COLO668 (cell line): ENCODE data around the gene TAF11L8.
"Not testable (repeated sequence)": the region's sequence is repeated elsewhere in the genome, so short reads cannot be mapped to it uniquely, and the experiment has no call there.

ENCODE experiments used
- DNase-seq: peaks from one replicate; lab custom pipeline; 2025; ENCODE audit not compliant: unreplicated experiment; lab: John Stamatoyannopoulos, UW

Gene TAF11L8

GRCh38 chr5:17590860-17591259, at the start of gene TAF11L8:
Gene TAF11L8 (minus strand): TSS chr5:17590960.
- not testable (repeated sequence) for DNase-seq

- no peak for DNase-seq
Measured at GRCh38 chr5:17634160-17634559, 43.4 kb upstream of the TAF11L8 start, which contains the start of gene TAF11L14. Gene TAF11L14 (plus strand): TSS chr5:17634460.

DNA sequence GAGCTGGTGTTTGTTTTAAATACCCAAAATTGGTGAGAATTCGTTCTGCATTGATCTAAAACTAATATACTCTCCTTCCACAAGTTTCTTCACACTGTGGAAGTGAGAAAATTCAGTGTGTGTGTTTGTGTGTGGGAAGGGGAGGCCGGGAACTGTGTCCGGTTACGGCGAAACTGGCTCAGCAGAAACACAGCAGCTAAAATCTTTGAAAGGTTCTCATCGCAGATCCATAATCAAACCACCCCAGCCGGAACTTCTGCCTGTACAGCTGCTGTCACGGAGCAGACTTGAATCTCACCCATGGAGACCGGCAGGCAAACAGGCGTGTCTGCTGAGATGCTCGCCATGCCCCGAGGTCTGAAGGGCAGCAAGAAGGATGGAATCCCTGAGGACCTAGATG, 41.0 kb upstream of the TAF11L8 start, which contains the start of gene TAF11L13:
Gene TAF11L13 (plus strand): TSS at position 301 of the 400 bp plus-strand sequence.
- not testable (repeated sequence) for DNase-seq

- no peak for DNase-seq
Measured at GRCh38 chr5:17625686-17626085, 34.9 kb upstream of the TAF11L8 start.

- no peak for DNase-seq
Measured at GRCh38 chr5:17620627-17621026, 29.9 kb upstream of the TAF11L8 start.

- no peak for DNase-seq
Measured at GRCh38 chr5:17619354-17619753, 28.6 kb upstream of the TAF11L8 start.

DNA sequence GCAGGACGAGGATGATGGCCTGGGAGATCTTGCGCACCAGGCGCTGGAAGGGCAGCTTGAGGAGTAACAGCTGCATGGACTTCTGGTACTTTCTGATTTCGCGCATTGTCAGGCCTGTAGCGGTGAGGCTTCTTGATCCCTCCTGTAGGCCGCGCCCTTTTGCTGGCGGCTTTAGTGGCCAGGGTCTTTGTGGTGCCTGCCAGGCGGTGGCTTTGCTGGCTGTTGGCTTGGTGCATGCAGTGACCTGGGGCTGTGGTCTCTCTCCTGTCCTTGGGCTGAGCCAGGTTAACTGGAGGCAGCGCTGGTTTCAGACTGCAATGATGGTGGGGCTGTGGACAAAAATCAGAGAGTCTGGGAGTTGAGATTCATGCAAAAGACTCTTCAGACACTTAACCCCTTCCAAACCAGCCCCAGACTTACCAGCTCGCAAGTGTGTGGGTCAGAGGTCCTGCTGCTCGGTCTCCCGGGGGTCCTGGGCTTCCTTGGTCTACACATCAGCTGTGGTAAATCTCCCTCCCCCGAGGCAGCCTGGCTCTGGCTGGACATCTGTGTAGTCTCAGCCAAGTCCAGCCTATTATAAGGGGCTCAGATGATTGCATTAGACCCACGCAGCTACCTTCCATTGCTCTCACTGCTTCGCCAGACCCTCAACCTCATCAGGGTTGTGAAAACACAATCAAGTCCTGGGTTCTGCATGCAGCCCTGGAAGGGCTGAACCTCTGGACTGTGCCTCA, 24.3 kb upstream of the TAF11L8 start:
- DNase-seq: no peak

- DNase-seq: not testable (repeated sequence)
Measured at GRCh38 chr5:17610092-17610491, 19.3 kb upstream of the TAF11L8 start, which contains the start of gene TAF11L12. Gene TAF11L12 (plus strand): TSS chr5:17610392.

- not testable (repeated sequence) for DNase-seq
Measured at GRCh38 chr5:17607461-17607860, 16.7 kb upstream of the TAF11L8 start.

DNA sequence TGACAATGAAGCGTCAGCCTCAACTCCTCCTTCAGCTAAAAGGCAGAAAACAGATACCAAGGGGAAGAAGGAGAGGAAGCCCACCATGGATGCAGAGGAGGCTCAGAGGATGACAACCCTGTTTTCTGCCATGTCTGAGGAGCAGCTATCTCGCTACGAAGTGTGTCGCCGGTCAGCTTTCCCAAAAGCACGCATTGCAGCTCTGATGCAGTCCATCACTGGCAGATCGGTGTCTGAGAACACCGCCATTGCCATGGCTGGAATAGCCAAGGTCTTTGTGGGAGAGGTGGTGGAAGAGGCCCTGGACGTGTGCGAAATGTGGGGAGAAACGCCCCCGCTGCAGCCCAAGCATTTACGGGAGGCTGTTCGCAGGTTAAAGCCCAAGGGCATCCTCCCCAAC, 14.2 kb upstream of the TAF11L8 start:
- DNase-seq: no peak

- DNase-seq: not testable (repeated sequence)
Measured at GRCh38 chr5:17603880-17604279, 13.1 kb upstream of the TAF11L8 start, which contains the start of gene TAF11L11. Gene TAF11L11 (plus strand): TSS chr5:17604183.

GRCh38 chr5:17597728-17598127, 7.0 kb upstream of the TAF11L8 start, which contains the start of gene TAF11L10:
Gene TAF11L10 (minus strand): TSS chr5:17597828.
- not testable (repeated sequence) for DNase-seq

DNA sequence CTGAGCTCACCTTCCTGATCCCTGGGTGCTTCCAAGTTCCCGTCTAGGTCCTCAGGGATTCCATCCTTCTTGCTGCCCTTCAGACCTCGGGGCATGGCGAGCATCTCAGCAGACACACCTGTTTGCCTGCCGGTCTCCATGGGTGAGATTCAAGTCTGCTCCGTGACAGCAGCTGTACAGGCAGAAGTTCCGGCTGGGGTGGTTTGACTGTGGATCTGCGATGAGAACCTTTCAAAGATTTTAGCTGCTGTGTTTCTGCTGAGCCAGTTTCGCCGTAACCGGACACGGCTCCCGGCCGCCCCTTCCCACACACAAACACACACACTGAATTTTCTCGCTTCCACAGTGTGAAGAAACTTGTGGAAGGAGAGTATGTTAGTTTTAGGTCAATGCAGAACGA, 3.5 kb upstream of the TAF11L8 start, which contains the start of gene TAF11L9:
Gene TAF11L9 (minus strand): TSS at position 140 of the 400 bp plus-strand sequence.
- not testable (repeated sequence) for DNase-seq

GRCh38 chr5:17585658-17586057, 5.1 kb downstream of the TAF11L8 start, which contains the start of gene TAF11L7:
Gene TAF11L7 (minus strand): TSS chr5:17585758.
- DNase-seq: not testable (repeated sequence)
